MCF 10A (cell line): ENCODE data around the gene HES2. TPM values are rescaled to one million over a fixed set of nuclear protein-coding genes. Genes with fewer than 3 reads are reported as not detected.

Experiments
- BruUV-seq: library from RNA; stranded (reverse); fragments of 400-500 nt; replicated peaks from 2 replicates; lab custom pipeline; 2021; lab: Mats Ljungman, UMichigan
- CTCF ChIA-PET: fragments of 300-600 bp; sonication (Branson Sonifier 250); formaldehyde crosslinking; extraction: SDS; loops from one replicate; lab custom pipeline; 2021; ENCODE audit warnings: antibody characterized with exemption, inconsistent platforms; lab: Yijun Ruan, JAX
- POLR2A ChIA-PET: fragments of 300-600, 350-650 bp; sonication (Branson Sonifier 250); formaldehyde crosslinking; extraction: SDS; loops from one replicate; lab custom pipeline; 2020; ENCODE audit warnings: antibody characterized with exemption, inconsistent platforms; lab: Yijun Ruan, JAX
- DNase-seq: peaks from one replicate; pipeline ENCODE4 v3.0.0-alpha.2; 2018; ENCODE audit not compliant: unreplicated experiment
- H3K27ac Mint-ChIP-seq: one replicate; pipeline ENCODE4 v1.8.0; 2022; ENCODE audit warnings: mild to moderate bottlenecking, low read depth, mixed read lengths; ENCODE audit not compliant: unreplicated experiment
- H3K27me3 Mint-ChIP-seq: one replicate; pipeline ENCODE4 v1.8.0; 2022; ENCODE audit warnings: mixed read lengths; ENCODE audit not compliant: insufficient read depth, unreplicated experiment
- H3K36me3 Mint-ChIP-seq: one replicate; pipeline ENCODE4 v1.8.0; 2022; ENCODE audit warnings: mild to moderate bottlenecking, moderate library complexity, mixed read lengths; ENCODE audit not compliant: insufficient read depth, unreplicated experiment
- H3K4me1 Mint-ChIP-seq: one replicate; pipeline ENCODE4 v1.8.0; 2022; ENCODE audit warnings: mixed read lengths; ENCODE audit not compliant: insufficient read depth, unreplicated experiment
- H3K4me3 Mint-ChIP-seq: one replicate; pipeline ENCODE4 v1.8.0; 2022; ENCODE audit warnings: mild to moderate bottlenecking, moderate library complexity, mixed read lengths; ENCODE audit not compliant: unreplicated experiment
- H3K9me3 Mint-ChIP-seq: one replicate; pipeline ENCODE4 v1.8.0; 2022; ENCODE audit warnings: mixed read lengths; ENCODE audit not compliant: unreplicated experiment
- intact Hi-C: fragments of 100-400 bp; cut with micrococcal nuclease; formaldehyde crosslinking; loops from 2 replicates; pipeline ENCODE4 v1.14.1; 2022
- total RNA-seq: library from RNA; stranded (reverse); gene quantifications from 2 replicates; pipeline ENCODE4 v1.2.3, GENCODE V29; 2022
- TF ChIP-seq, protein P1 (sequence below): fragments of 200-600 bp; IDR thresholded peaks from one replicate; pipeline ENCODE4 v1.8.0; 2022; ENCODE audit warnings: antibody characterized with exemption, mild to moderate bottlenecking; ENCODE audit not compliant: unreplicated experiment

Gene HES2
- total RNA-seq, 1 experiment from 2014 or later, result 7.6 TPM

DNA sequence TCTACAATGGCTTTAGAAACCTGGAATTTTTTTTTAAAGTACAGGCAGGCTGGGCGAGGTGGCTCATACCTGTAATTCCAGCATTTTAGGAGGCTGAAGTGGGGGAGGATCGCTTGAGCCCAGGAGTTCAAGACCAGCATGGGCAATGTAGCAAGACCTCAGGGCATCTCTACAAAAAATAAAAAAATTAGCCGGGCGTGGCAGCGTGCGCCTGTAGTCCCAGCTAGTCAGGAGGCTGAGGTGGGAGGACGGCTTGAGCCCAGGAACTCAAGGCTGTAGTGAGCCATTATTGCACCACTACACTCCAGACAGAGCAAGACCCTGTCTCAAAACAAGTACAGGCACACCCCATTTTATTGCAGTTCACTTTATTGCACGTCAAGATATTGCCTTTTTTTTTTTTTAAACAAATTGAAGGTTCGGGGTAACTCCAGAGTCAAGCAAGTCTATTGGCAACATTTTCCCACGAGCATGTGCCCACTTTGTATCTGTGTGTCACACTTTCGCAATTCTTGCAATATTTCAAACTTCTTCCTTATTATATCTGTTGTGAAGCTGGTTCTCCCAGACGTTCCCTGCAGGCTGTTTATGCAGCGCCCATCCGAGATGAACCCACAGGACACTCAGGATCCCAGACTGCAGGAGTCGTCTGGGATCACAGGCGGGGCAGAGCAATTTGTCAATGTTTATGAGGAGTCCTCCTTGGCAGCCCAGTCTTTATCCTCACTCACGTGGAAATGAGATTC, 4.7 kb downstream of the HES2 start:
- intact Hi-C loops, result no loop called here
- H3K4me3 Mint-ChIP-seq, result peak overlapping the region; percentile 65
- TSS peak; percentile 93 for BruUV-seq
- peak overlapping the region; percentile 99 for H3K27ac Mint-ChIP-seq
- H3K4me1 Mint-ChIP-seq, result peaks cover 31% of the 10 kb centered on the region
- no peaks in the 10 kb centered on the region for H3K27me3 Mint-ChIP-seq
- H3K36me3 Mint-ChIP-seq, result no peaks in the 10 kb centered on the region
- CTCF ChIA-PET, result interaction anchor here (0.5 to 5.3 kb wide), 24 partner anchors 8 to 329 kb away, joined by 3 to 46 read pairs (median 4); no protein-coding TSS in a partner anchor
- TF ChIP-seq, protein P1, sequence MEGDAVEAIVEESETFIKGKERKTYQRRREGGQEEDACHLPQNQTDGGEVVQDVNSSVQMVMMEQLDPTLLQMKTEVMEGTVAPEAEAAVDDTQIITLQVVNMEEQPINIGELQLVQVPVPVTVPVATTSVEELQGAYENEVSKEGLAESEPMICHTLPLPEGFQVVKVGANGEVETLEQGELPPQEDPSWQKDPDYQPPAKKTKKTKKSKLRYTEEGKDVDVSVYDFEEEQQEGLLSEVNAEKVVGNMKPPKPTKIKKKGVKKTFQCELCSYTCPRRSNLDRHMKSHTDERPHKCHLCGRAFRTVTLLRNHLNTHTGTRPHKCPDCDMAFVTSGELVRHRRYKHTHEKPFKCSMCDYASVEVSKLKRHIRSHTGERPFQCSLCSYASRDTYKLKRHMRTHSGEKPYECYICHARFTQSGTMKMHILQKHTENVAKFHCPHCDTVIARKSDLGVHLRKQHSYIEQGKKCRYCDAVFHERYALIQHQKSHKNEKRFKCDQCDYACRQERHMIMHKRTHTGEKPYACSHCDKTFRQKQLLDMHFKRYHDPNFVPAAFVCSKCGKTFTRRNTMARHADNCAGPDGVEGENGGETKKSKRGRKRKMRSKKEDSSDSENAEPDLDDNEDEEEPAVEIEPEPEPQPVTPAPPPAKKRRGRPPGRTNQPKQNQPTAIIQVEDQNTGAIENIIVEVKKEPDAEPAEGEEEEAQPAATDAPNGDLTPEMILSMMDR, result no peak
- POLR2A ChIA-PET, result interaction anchor here (0.8 to 5.1 kb wide), 21 partner anchors 8 to 179 kb away, joined by 3 to 29 read pairs (median 6); partner anchors contain the start of genes ACOT7, ICMT and PLEKHG5
- peak; percentile 73 for DNase-seq
- H3K9me3 Mint-ChIP-seq, result no peaks in the 10 kb centered on the region

DNA sequence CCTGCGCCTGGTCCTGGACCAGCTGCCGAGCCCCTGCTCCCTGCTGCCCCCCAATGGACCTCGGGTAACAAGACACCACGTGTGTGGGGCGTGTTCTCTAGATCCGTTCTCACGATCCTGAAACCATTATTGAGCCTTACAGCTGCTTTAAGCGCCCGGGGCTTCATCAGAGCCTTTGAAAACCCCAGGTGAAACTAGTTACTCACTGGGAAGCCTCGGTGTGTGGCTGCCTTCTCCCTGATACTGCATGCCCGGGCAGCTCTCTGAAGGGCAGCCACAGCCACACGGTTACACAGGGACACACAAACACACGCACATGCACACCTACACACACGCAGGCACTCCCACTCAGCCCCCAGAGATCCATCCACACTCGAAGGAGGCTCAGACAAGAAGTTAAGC, 5.3 kb downstream of the HES2 start:
- Mint-ChIP-seq H3K36me3 (no peaks in the 10 kb centered on the region), H3K4me3 (peak overlapping the region; percentile 65), H3K9me3 (no peaks in the 10 kb centered on the region), H3K27ac (peak overlapping the region; percentile 99), H3K27me3 (no peaks in the 10 kb centered on the region), H3K4me1 (peaks cover 32% of the 10 kb centered on the region)
- ChIA-PET CTCF (interaction anchor here (0.5 to 5.3 kb wide), 26 partner anchors 8 to 330 kb away, joined by 3 to 46 read pairs (median 4); partner anchors contain the start of gene ESPN), POLR2A (interaction anchor here (0.5 to 5.1 kb wide), 23 partner anchors 8 to 232 kb away, joined by 3 to 29 read pairs (median 6); partner anchors contain the start of genes ACOT7, ICMT and PLEKHG5)
- TF ChIP-seq, protein P1, result peak; percentile 54
- intact Hi-C loops, result no loop called here
- peak; percentile 97 for DNase-seq
- no TSS peak for BruUV-seq

DNA sequence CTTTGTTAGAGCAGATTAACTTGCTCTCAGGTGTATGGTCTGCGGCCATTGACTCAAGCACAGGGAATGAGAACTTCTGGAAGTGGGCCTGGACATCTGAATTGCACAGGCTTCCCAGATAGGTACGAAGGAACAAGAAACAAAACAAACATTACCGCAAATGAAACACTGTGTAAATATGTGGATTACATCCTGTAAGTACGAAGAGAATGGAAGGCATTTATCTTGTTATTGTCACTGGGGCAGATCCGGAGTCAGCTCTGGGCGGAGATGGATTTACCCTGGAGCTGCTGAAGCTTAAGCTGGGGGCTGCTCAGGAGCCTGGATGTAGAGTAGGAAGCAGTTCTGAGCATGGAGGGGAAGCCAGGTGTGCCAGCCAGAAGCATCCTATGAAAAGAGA, 6.8 kb downstream of the HES2 start:
- Mint-ChIP-seq H3K4me3 (no peak overlapping the region), H3K27ac (peak overlapping the region; percentile 4), H3K36me3 (no peaks in the 10 kb centered on the region), H3K27me3 (no peaks in the 10 kb centered on the region), H3K9me3 (no peaks in the 10 kb centered on the region), H3K4me1 (peaks cover 32% of the 10 kb centered on the region)
- peak; percentile 58 for DNase-seq
- TF ChIP-seq, protein P1, result no peak
- BruUV-seq, result no TSS peak
- intact Hi-C loops, result no loop called here
- ChIA-PET POLR2A (interaction anchor here (0.6 to 5.1 kb wide), 5 partner anchors 10 to 781 kb away, joined by 3 to 29 read pairs (median 26); no protein-coding TSS in a partner anchor), CTCF (interaction anchor here (1.2 to 5.3 kb wide), 7 partner anchors 8 to 167 kb away, joined by 3 to 46 read pairs (median 20); no protein-coding TSS in a partner anchor)
